Measurements from ENCODE around the gene MCF2L2. TPM values are rescaled to one million over a fixed set of nuclear protein-coding genes. Genes with fewer than 3 reads are reported as not detected.

MCF2L2 gene
- total and polyA plus RNA-seq, 2 of the 13 experiments (the other 11 are each of a cell fraction or from before 2014, with no cell fraction given), result not detected

GRCh38 chr3:183447206-183448001, 19.0 kb upstream of the MCF2L2 start (continued):
- TF ChIP-seq ZNF362 (CRISPR knock-in tag; IDR thresholded peaks at IDR 0.05; ENCODE audit: borderline replicate concordance) (peak; percentile 28; the same call in 1 of the 2 replicates), CHD4 (IDR thresholded peaks at IDR 0.05; ENCODE audit: borderline replicate concordance, low read length) (peak; percentile 54; the same call in 1 of the 2 replicates), CERS6 (CRISPR knock-in tag; IDR thresholded peaks at IDR 0.05) (no peak), GFI1 (CRISPR knock-in tag; IDR thresholded peaks at IDR 0.05; ENCODE audit: borderline replicate concordance) (peak; percentile 46; the same call in 1 of the 2 replicates), CEBPZ (IDR thresholded peaks at IDR 0.05; ENCODE audit: low read length) (no peak), STAT5B (CRISPR knock-in tag; IDR thresholded peaks at IDR 0.05) (no peak), ZNF33B (CRISPR knock-in tag; IDR thresholded peaks at IDR 0.05) (no peak), ZSCAN29 (CRISPR knock-in tag; conservative IDR thresholded peaks at IDR 0.05) (peak; percentile 81; the same call in 1 of the 2 replicates), ZNF446 (CRISPR knock-in tag; IDR thresholded peaks at IDR 0.05) (no peak; the same call in 1 of the 2 replicates), MLX (CRISPR knock-in tag; IDR thresholded peaks at IDR 0.05) (no peak), PAWR (CRISPR knock-in tag; IDR thresholded peaks at IDR 0.05; ENCODE audit: borderline replicate concordance) (no peak), KAT7 (CRISPR knock-in tag; IDR thresholded peaks at IDR 0.05; ENCODE audit: borderline replicate concordance) (peak; percentile 95; the same call in 1 of the 2 replicates), MATR3 (CRISPR knock-in tag; IDR thresholded peaks at IDR 0.05) (no peak), NCOA5 (CRISPR knock-in tag; IDR thresholded peaks at IDR 0.05) (no peak), TOE1 (CRISPR knock-in tag; IDR thresholded peaks at IDR 0.05) (no peak), ZNF34 (CRISPR knock-in tag; IDR thresholded peaks at IDR 0.05; ENCODE audit: borderline replicate concordance) (no peak), GABPB1 (CRISPR knock-in tag; IDR thresholded peaks at IDR 0.05) (peak; percentile 85), ZNF275 (CRISPR knock-in tag; IDR thresholded peaks at IDR 0.05; ENCODE audit: borderline replicate concordance) (peak; percentile 84; the same call in 1 of the 2 replicates), ZFY (CRISPR knock-in tag; IDR thresholded peaks at IDR 0.05) (peak; percentile 90)

All from HepG2 (cell line).